Caco-2 (cell line): ENCODE data around the gene TLCD5. TPM values are rescaled to one million over a fixed set of nuclear protein-coding genes. Genes with fewer than 3 reads are reported as not detected.

ENCODE experiments used
- BruUV-seq: library from RNA; stranded (reverse); fragments of 400-500 nt; replicated peaks from 2 replicates; lab custom pipeline; 2021; lab: Mats Ljungman, UMichigan
- CTCF ChIA-PET: fragments of 300-600 bp; sonication (Branson Sonifier 250); formaldehyde crosslinking; loops from one replicate; lab custom pipeline; 2022; ENCODE audit warnings: antibody characterized with exemption; lab: Charles Lee
- POLR2A ChIA-PET: fragments of 300-600 bp; sonication (Branson Sonifier 250); formaldehyde crosslinking; loops from one replicate; lab custom pipeline; 2022; ENCODE audit warnings: antibody characterized with exemption; lab: Charles Lee
- DNase-seq, 2 experiments: peaks; one replicate each; pipeline versions ENCODE4 v3.0.0 to v3.0.0-alpha.2; 2020 to 2022
- H3K27me3 ChIP-seq: replicated peaks from 2 replicates; pipeline ENCODE4 v1.6.0; 2011; ENCODE audit warnings: low read length; ENCODE audit not compliant: control insufficient read depth, insufficient read depth
- H3K36me3 ChIP-seq: 2 replicates; pipeline ENCODE4 v1.5.1; 2011; ENCODE audit warnings: low read length; ENCODE audit not compliant: control insufficient read depth, insufficient read depth
- H3K4me1 ChIP-seq: fragments of 250-450 bp; sonication (Bioruptor Pico); 2 replicates; pipeline ENCODE4 v1.5.1; 2020; ENCODE audit warnings: mild to moderate bottlenecking
- H3K4me3 ChIP-seq: 2 replicates; pipeline ENCODE4 v1.5.1; 2011; ENCODE audit warnings: low read depth, mild to moderate bottlenecking, control low read depth, low read length
- H3K9me3 ChIP-seq: fragments of 250-450 bp; sonication (Bioruptor Pico); 2 replicates; pipeline ENCODE4 v1.5.1; 2020; ENCODE audit warnings: mild to moderate bottlenecking, moderate library complexity
- H3K27ac Mint-ChIP-seq: one replicate; pipeline ENCODE4 v1.8.0; 2022; ENCODE audit warnings: mixed read lengths; ENCODE audit not compliant: unreplicated experiment
- H3K27me3 Mint-ChIP-seq: one replicate; pipeline ENCODE4 v1.8.0; 2022; ENCODE audit warnings: mixed read lengths; ENCODE audit not compliant: insufficient read depth, unreplicated experiment
- H3K36me3 Mint-ChIP-seq: one replicate; pipeline ENCODE4 v1.8.0; 2022; ENCODE audit warnings: mild to moderate bottlenecking, mixed read lengths; ENCODE audit not compliant: insufficient read depth, unreplicated experiment
- H3K4me1 Mint-ChIP-seq: one replicate; pipeline ENCODE4 v1.8.0; 2022; ENCODE audit warnings: low read depth, mixed read lengths; ENCODE audit not compliant: unreplicated experiment
- H3K4me3 Mint-ChIP-seq: one replicate; pipeline ENCODE4 v1.8.0; 2022; ENCODE audit warnings: mild to moderate bottlenecking, moderate library complexity, mixed read lengths; ENCODE audit not compliant: unreplicated experiment
- H3K9me3 Mint-ChIP-seq: one replicate; pipeline ENCODE4 v1.8.0; 2022; ENCODE audit warnings: mixed read lengths; ENCODE audit not compliant: unreplicated experiment
- CTCF ChIP-seq, 2 experiments: fragments of 200-600 bp in 1 of 2; IDR thresholded peaks; 1 replicate in 1 of 2; 2 replicates in 1 of 2; pipeline versions ENCODE4 v1.5.1 to v1.8.0; 2011 to 2022; ENCODE audit warnings: antibody characterized with exemption in 1 of 2, control low read depth in 1 of 2, inconsistent platforms in 1 of 2, low read depth in 1 of 2, low read length in 1 of 2, mild to moderate bottlenecking in 1 of 2, moderate library complexity in 1 of 2; ENCODE audit not compliant: insufficient read depth in 1 of 2, severe bottlenecking in 1 of 2, unreplicated experiment in 1 of 2
- intact Hi-C: fragments of 100-400 bp; cut with micrococcal nuclease; formaldehyde crosslinking; loops from one replicate; pipeline ENCODE4 v1.10.0; 2022; ENCODE audit not compliant: unreplicated experiment
- total RNA-seq: library from RNA; stranded (reverse); gene quantifications from 2 replicates; pipeline ENCODE4 v1.2.3, GENCODE V29; 2022

Gene TLCD5
- total RNA-seq, 1 experiment from 2014 or later, result 11.8 TPM

GRCh38 chr11:120329556-120329955, 4.5 kb downstream of the TLCD5 start:
- H3K4me1 Mint-ChIP-seq, result peaks cover 35% of the 10 kb centered on the region
- POLR2A ChIA-PET, result no interaction called here

GRCh38 chr11:120330045-120330444, 4.9 kb downstream of the TLCD5 start:
- Mint-ChIP-seq H3K9me3 (no peaks in the 10 kb centered on the region), H3K27ac (no peak overlapping the region), H3K4me3 (no peak overlapping the region), H3K4me1 (peaks cover 35% of the 10 kb centered on the region), H3K36me3 (peaks cover 8% of the 10 kb centered on the region), H3K27me3 (no peaks in the 10 kb centered on the region)
- BruUV-seq, result no TSS peak
- no peak for TF ChIP-seq CTCF (IDR thresholded peaks at IDR 0.05; ENCODE audit: insufficient read depth in 1 of 2, low read depth in 1 of 2, low read length in 1 of 2, severe bottlenecking in 1 of 2, unreplicated experiment in 1 of 2)
- H3K27me3 ChIP-seq, result no peaks in the 10 kb centered on the region
- H3K9me3 ChIP-seq, result no peaks in the 10 kb centered on the region
- CTCF ChIA-PET, result no interaction called here
- H3K4me3 ChIP-seq, result no peak overlapping the region
- peaks cover 37% of the 10 kb centered on the region for H3K4me1 ChIP-seq
- intact Hi-C loops, result loop anchor here (5.0 kb wide), 1 partner anchor 357 kb away; no protein-coding TSS in a partner anchor
- no peak for DNase-seq
- POLR2A ChIA-PET, result no interaction called here
- H3K36me3 ChIP-seq, result no peaks in the 10 kb centered on the region

More at GRCh38 chr11:120329556-120329955, 4.5 kb downstream of the TLCD5 start:
- no peak for DNase-seq
- peaks cover 40% of the 10 kb centered on the region for H3K4me1 ChIP-seq
- intact Hi-C loops, result no loop called here
- TF ChIP-seq CTCF (IDR thresholded peaks at IDR 0.05; ENCODE audit: insufficient read depth in 1 of 2, low read depth in 1 of 2, low read length in 1 of 2, severe bottlenecking in 1 of 2, unreplicated experiment in 1 of 2), result no peak
- no TSS peak for BruUV-seq
- Mint-ChIP-seq H3K36me3 (peaks cover 8% of the 10 kb centered on the region), H3K27me3 (no peaks in the 10 kb centered on the region), H3K9me3 (no peaks in the 10 kb centered on the region), H3K4me3 (no peak overlapping the region), H3K27ac (no peak overlapping the region)
- H3K27me3 ChIP-seq, result no peaks in the 10 kb centered on the region
- CTCF ChIA-PET, result no interaction called here
- H3K4me3 ChIP-seq, result no peak overlapping the region
- no peaks in the 10 kb centered on the region for H3K36me3 ChIP-seq
- no peaks in the 10 kb centered on the region for H3K9me3 ChIP-seq

- no peaks in the 10 kb centered on the region for H3K27me3 Mint-ChIP-seq
- no peaks in the 10 kb centered on the region for H3K9me3 ChIP-seq
- H3K27ac Mint-ChIP-seq, result peak overlapping the region; percentile 39
- TF ChIP-seq CTCF (IDR thresholded peaks at IDR 0.05; ENCODE audit: insufficient read depth in 1 of 2, low read depth in 1 of 2, low read length in 1 of 2, severe bottlenecking in 1 of 2, unreplicated experiment in 1 of 2), result no peak
- no peaks in the 10 kb centered on the region for H3K36me3 ChIP-seq
- H3K36me3 Mint-ChIP-seq, result peaks cover 8% of the 10 kb centered on the region
- no peaks in the 10 kb centered on the region for H3K9me3 Mint-ChIP-seq
- peak in 1 of 2 experiments; percentile 38 for DNase-seq
- peaks cover 28% of the 10 kb centered on the region for H3K4me1 Mint-ChIP-seq
- H3K4me3 Mint-ChIP-seq, result no peak overlapping the region
- H3K4me1 ChIP-seq, result peaks cover 28% of the 10 kb centered on the region
- CTCF ChIA-PET, result interaction anchor here (1.5 kb wide), 1 partner anchor 29 kb away, joined by 7 read pairs; no protein-coding TSS in a partner anchor
- POLR2A ChIA-PET, result no interaction called here
- H3K27me3 ChIP-seq, result no peaks in the 10 kb centered on the region
- intact Hi-C loops, result loop anchor here (5.0 kb wide), 1 partner anchor 356 kb away; no protein-coding TSS in a partner anchor
- no TSS peak for BruUV-seq
- H3K4me3 ChIP-seq, result no peak overlapping the region
Measured at GRCh38 chr11:120331301-120331996, 6.3 kb downstream of the TLCD5 start.
